Trophoblast cell (in vitro differentiated cells and primary cell): Measurements from ENCODE around the gene PRPF31.

Experiments
- DNase-seq, 2 donors: peaks; one replicate each; pipeline ENCODE4 v3.0.0-alpha.2; 2016
- H2AFZ ChIP-seq: 2 replicates; pipeline ENCODE4 v1.6.1; 2013; ENCODE audit warnings: low read length, moderate library complexity, mild to moderate bottlenecking; ENCODE audit not compliant: insufficient read depth, poor library complexity
- H2AK5ac ChIP-seq: 2 replicates; pipeline ENCODE4 v1.6.1; 2013; ENCODE audit warnings: mild to moderate bottlenecking, low read length
- H2BK120ac ChIP-seq: 2 replicates; pipeline ENCODE4 v1.6.1; 2013; ENCODE audit warnings: low read length, mild to moderate bottlenecking, moderate library complexity; ENCODE audit not compliant: insufficient read depth, poor library complexity
- H2BK12ac ChIP-seq: 2 replicates; pipeline ENCODE4 v1.6.1; 2013; ENCODE audit warnings: mild to moderate bottlenecking, low read length, moderate library complexity
- H2BK5ac ChIP-seq: 2 replicates; pipeline ENCODE4 v1.6.1; 2013; ENCODE audit warnings: low read length, low read depth, moderate library complexity, mild to moderate bottlenecking; ENCODE audit not compliant: poor library complexity
- H3K14ac ChIP-seq: 2 replicates; pipeline ENCODE4 v1.6.1; 2013; ENCODE audit warnings: mild to moderate bottlenecking, low read length
- H3K18ac ChIP-seq: 2 replicates; pipeline ENCODE4 v1.6.1; 2013; ENCODE audit warnings: mild to moderate bottlenecking, low read length
- H3K23ac ChIP-seq: 2 replicates; pipeline ENCODE4 v1.6.1; 2013; ENCODE audit warnings: low read length
- H3K27ac ChIP-seq: 2 replicates; pipeline ENCODE4 v1.5.1; 2013; ENCODE audit warnings: low read depth, mild to moderate bottlenecking, inconsistent platforms, low read length, moderate library complexity
- H3K27me3 ChIP-seq: 2 replicates; pipeline ENCODE4 v1.6.1; 2013; ENCODE audit warnings: inconsistent platforms, mild to moderate bottlenecking, low read length, moderate library complexity; ENCODE audit not compliant: insufficient read depth
- H3K36me3 ChIP-seq, 2 experiments: 1 replicate in 1 of 2; 2 replicates in 1 of 2; pipeline ENCODE4 v1.6.1; 2013; ENCODE audit warnings: low read length in 2 of 2, mild to moderate bottlenecking in 2 of 2, moderate library complexity in 1 of 2; ENCODE audit not compliant: insufficient read depth in 2 of 2, control insufficient read depth in 1 of 2
- H3K4ac ChIP-seq: 2 replicates; pipeline ENCODE4 v1.6.1; 2013; ENCODE audit warnings: low read depth, mild to moderate bottlenecking, low read length, moderate library complexity
- H3K4me1 ChIP-seq, 2 experiments: 1 replicate in 1 of 2; 2 replicates in 1 of 2; pipeline ENCODE4 v1.6.1; 2013; ENCODE audit warnings: low read length in 2 of 2, mild to moderate bottlenecking in 2 of 2, moderate library complexity in 1 of 2; ENCODE audit not compliant: insufficient read depth in 2 of 2, control insufficient read depth in 1 of 2
- H3K4me2 ChIP-seq: 2 replicates; pipeline ENCODE4 v1.6.1; 2013; ENCODE audit warnings: inconsistent platforms, mild to moderate bottlenecking, low read length, moderate library complexity
- H3K4me3 ChIP-seq: 2 replicates; pipeline ENCODE4 v1.5.1; 2013; ENCODE audit warnings: mild to moderate bottlenecking, low read depth, low read length, inconsistent platforms
- H3K79me1 ChIP-seq: one replicate; pipeline ENCODE4 v1.6.1; 2013; ENCODE audit warnings: low read length
- H3K79me2 ChIP-seq: 2 replicates; pipeline ENCODE4 v1.6.1; 2013; ENCODE audit warnings: low read length, mild to moderate bottlenecking; ENCODE audit not compliant: control insufficient read depth, insufficient read depth, poor library complexity
- H3K9ac ChIP-seq: 2 replicates; pipeline ENCODE4 v1.6.1; 2013; ENCODE audit warnings: mild to moderate bottlenecking, low read length
- H3K9me3 ChIP-seq: 2 replicates; pipeline ENCODE4 v1.6.1; 2013; ENCODE audit warnings: low read depth, mild to moderate bottlenecking, control low read depth, inconsistent platforms, low read length; ENCODE audit not compliant: insufficient read depth
- H4K12ac ChIP-seq: 2 replicates; pipeline ENCODE4 v1.6.1; 2013; ENCODE audit warnings: low read depth, mild to moderate bottlenecking, low read length, moderate library complexity
- H4K8ac ChIP-seq: 2 replicates; pipeline ENCODE4 v1.6.1; 2013; ENCODE audit warnings: low read depth, mild to moderate bottlenecking, low read length, moderate library complexity
- H4K91ac ChIP-seq: one replicate; pipeline ENCODE4 v1.6.1; 2013; ENCODE audit warnings: low read depth, mild to moderate bottlenecking, low read length, moderate library complexity
- WGBS: extraction: QIAGEN DNeasy Blood & Tissue Kit; methylation state at CpG from one replicate; pipeline ENCODE4 v1.1.7; 2013; ENCODE audit warnings: missing lambda C conversion rate; ENCODE audit not compliant: insufficient read length, insufficient coverage; ENCODE audit errors: extremely low coverage; 5-methylcytosine and 5-hydroxymethylcytosine counted together

Gene PRPF31

DNA sequence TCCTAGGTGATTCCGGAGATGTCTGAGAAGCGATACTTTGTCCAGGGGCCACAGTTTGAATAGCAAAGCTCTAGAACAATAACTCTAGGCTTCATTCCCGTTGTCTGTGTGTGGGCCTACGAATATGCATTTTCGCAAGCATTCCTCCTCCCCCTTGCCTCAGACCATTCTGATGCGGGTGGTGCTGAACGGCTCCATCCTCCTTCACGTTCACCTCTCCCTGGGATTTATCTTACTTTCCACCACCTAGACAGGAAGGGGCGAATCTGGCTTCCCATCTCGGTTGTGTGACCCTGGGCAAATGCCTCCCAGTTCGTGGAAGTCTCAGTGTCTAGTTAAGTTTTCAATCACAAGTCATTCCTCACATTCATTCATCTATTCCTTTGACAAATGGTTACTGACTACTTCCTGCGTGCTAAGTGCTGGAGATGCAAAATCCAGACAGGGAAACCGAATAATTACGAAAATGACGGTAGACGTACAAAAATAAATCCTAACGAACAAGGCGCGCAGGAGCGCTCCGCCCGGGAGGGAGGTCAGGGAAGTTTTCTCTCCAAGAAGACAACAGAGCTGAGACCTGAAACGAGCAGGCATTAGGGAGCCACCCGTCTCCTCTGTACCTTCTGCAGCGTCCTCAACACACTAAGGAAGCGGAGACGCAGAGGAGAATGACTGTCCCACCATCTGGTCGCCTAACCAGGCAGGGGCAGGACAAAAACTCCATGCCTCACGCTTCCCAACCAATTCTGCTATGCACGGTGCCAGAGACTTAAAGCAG is 20.7 kb downstream of the PRPF31 start:
- H3K14ac ChIP-seq: peak overlapping the region; percentile 34
- peaks cover 11 to 15% of the 10 kb centered on the region in 2 experiments for H3K4me1 ChIP-seq
- H2BK5ac ChIP-seq: no peak overlapping the region
- H3K4me3 ChIP-seq: peak overlapping the region; percentile 57
- peak; percentile 38 to 63 for DNase-seq
- H2AFZ ChIP-seq: peak overlapping the region; percentile 42
- H3K79me1 ChIP-seq: peaks cover 8% of the 10 kb centered on the region
- no peak overlapping the region for H2BK120ac ChIP-seq
- peak overlapping the region; percentile 83 for H3K4me2 ChIP-seq
- peak overlapping the region; percentile 45 for H3K27ac ChIP-seq
- no peak overlapping the region for H4K91ac ChIP-seq
- no peak overlapping the region for H3K4ac ChIP-seq
- H3K9me3 ChIP-seq: peaks cover 3% of the 10 kb centered on the region
- peaks cover 31% of the 10 kb centered on the region for H3K79me2 ChIP-seq
- no peaks in the 10 kb centered on the region for H3K27me3 ChIP-seq
- no peak overlapping the region for H2BK12ac ChIP-seq
- H3K23ac ChIP-seq: peak overlapping the region; percentile 9
- H4K12ac ChIP-seq: peak overlapping the region; percentile 2
- H2AK5ac ChIP-seq: no peak overlapping the region
- H3K18ac ChIP-seq: peak overlapping the region; percentile 12
- peaks cover 27 to 40% of the 10 kb centered on the region in 2 experiments for H3K36me3 ChIP-seq
- WGBS: no CpG with 5 or more reads among the region's 30 CpGs
- H3K9ac ChIP-seq: peak overlapping the region; percentile 44
- H4K8ac ChIP-seq: no peak overlapping the region

DNA sequence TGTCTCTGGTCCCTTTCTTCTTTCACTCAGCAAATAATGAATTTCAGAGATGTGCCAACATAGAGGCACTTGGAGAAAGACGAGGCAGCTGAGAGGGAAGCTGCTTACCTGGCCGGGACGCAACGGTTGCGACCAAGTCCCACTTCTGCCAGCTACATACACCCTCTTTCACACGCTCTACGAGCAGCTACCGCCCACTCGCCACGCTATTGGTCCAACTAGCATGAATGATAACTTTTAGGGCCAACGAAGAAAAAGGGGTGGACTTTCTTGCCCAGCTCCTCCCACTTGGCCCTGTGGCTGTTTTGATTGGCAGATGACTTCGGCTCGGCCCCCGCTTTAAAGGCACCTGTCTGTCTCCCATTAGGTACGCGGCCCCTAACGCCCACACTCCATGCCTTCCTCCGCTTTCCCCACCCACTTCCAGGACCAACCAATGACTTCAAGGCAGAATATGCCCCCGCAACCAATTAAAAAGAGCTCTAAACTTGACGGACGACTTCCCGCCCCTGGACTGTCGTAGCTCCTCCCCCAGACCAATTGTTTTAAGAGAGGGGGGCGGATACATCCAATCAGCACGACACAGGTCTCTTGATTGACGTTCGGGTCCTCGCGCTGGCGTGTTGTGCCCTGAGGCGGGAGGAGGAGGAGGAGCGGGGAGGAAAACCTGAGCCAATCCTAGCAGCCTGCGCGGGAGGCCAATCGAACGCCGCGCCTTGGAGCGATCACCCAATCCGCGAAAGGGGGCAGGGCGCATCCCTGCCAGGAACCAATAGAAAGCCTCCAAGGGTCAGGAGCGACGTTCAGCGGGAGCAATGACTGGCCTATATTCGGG is 21.5 kb downstream of the PRPF31 start:
- H3K14ac ChIP-seq: no peak overlapping the region
- H3K79me1 ChIP-seq: peaks cover 8% of the 10 kb centered on the region
- H2AK5ac ChIP-seq: no peak overlapping the region
- H3K18ac ChIP-seq: peak overlapping the region; percentile 12
- H3K9me3 ChIP-seq: peaks cover 3% of the 10 kb centered on the region
- no peak overlapping the region for H2BK12ac ChIP-seq
- no peak overlapping the region for H4K91ac ChIP-seq
- no peaks in the 10 kb centered on the region for H3K27me3 ChIP-seq
- H2AFZ ChIP-seq: peak overlapping the region; percentile 42
- peak overlapping the region; percentile 9 for H3K23ac ChIP-seq
- H3K4me1 ChIP-seq: peaks cover 11 to 15% of the 10 kb centered on the region in 2 experiments
- DNase-seq: peak; percentile 100
- H3K4me2 ChIP-seq: peak overlapping the region; percentile 83
- H2BK120ac ChIP-seq: no peak overlapping the region
- peaks cover 31% of the 10 kb centered on the region for H3K79me2 ChIP-seq
- H3K9ac ChIP-seq: peak overlapping the region; percentile 44
- H4K12ac ChIP-seq: no peak overlapping the region
- no CpG with 5 or more reads among the region's 46 CpGs for WGBS
- peak overlapping the region; percentile 45 for H3K27ac ChIP-seq
- H3K36me3 ChIP-seq: peaks cover 24 to 34% of the 10 kb centered on the region in 2 experiments
- no peak overlapping the region for H3K4ac ChIP-seq
- H2BK5ac ChIP-seq: no peak overlapping the region
- H3K4me3 ChIP-seq: peak overlapping the region; percentile 57
- H4K8ac ChIP-seq: no peak overlapping the region

DNA sequence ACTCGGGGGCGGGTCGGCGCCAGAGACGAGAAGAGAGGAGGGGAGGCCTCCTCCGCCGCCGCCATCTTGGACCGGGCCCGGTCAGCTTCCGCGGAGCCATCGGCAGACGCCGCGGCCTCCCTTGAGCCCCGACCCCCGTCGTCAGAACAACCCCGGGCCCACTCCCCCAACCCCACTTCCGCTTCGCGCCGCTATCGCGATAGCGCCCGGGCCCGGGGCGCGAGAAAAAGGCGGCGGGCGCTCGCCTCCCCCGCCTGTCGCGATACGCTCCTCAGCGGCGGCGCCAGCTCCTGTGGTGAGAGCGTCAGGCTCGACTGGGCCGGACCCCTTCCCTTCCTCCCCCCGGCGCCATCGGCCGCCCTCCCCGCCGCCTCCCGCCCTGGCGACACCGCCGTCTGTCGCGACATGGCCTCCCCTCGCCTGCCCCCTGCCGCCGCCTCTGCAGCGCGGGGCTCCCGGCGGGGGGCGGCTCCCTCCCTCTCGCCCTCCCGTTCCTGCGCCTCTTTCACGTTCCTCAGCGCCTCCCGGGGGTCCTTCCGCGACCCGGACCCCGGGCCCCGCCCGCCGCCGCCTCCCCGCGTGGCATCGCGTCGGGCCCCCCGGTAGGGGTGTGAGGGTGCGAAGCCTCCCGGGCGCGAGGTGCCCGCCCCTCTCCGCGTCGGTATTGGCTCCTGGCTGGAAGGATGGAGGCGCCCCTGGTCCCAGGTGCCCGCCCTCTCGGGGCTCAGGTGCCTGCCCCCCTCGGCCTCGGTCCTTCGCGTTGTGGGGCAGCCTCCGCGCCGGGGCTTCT is 22.3 kb downstream of the PRPF31 start, which contains the start of gene CNOT3:
Gene CNOT3 (plus strand): TSS at position 64 of the 790 bp plus-strand sequence. CDS start 5,217 bp downstream, outside the sequence.
- H3K9ac ChIP-seq: peak within 1 kb of the TSS; percentile 94
- H3K79me2 ChIP-seq: peaks cover 31% of the 10 kb centered on the region
- H2BK12ac ChIP-seq: no peak within 1 kb of the TSS
- no CpG with 5 or more reads among the region's 103 CpGs for WGBS
- peak within 1 kb of the TSS; percentile 85 for H2BK5ac ChIP-seq
- H2AK5ac ChIP-seq: peak within 1 kb of the TSS; percentile 95
- H2AFZ ChIP-seq: peak within 1 kb of the TSS; percentile 81
- peak within 1 kb of the TSS; percentile 95 for H3K18ac ChIP-seq
- peaks cover 32 to 40% of the 10 kb centered on the region in 2 experiments for H3K36me3 ChIP-seq
- peak within 1 kb of the TSS; percentile 99 for H4K91ac ChIP-seq
- peaks cover 8% of the 10 kb centered on the region for H3K79me1 ChIP-seq
- peak within 1 kb of the TSS; percentile 100 for H3K4ac ChIP-seq
- no peak for DNase-seq
- peaks cover 11 to 15% of the 10 kb centered on the region in 2 experiments for H3K4me1 ChIP-seq
- peak within 1 kb of the TSS; percentile 96 for H3K14ac ChIP-seq
- peak within 1 kb of the TSS; percentile 90 for H4K8ac ChIP-seq
- H3K4me2 ChIP-seq: peak within 1 kb of the TSS; percentile 83
- peak within 1 kb of the TSS; percentile 85 for H2BK120ac ChIP-seq
- peak within 1 kb of the TSS; percentile 92 for H4K12ac ChIP-seq
- peak within 1 kb of the TSS; percentile 95 for H3K4me3 ChIP-seq
- peak within 1 kb of the TSS; percentile 60 for H3K27ac ChIP-seq
- peak within 1 kb of the TSS; percentile 9 for H3K23ac ChIP-seq
- no peaks in the 10 kb centered on the region for H3K27me3 ChIP-seq
- H3K9me3 ChIP-seq: peaks cover 3% of the 10 kb centered on the region
